Osteocyte (in vitro differentiated cells): ENCODE results near the gene ANKRD22. TPM values are rescaled to one million over a fixed set of nuclear protein-coding genes. Genes with fewer than 3 reads are reported as not detected.

Source experiments
- DNase-seq: peaks from one replicate; pipeline ENCODE4 v3.0.0; 2021; ENCODE audit warnings: mixed read lengths; ENCODE audit not compliant: unreplicated experiment; ENCODE audit errors: extremely low spot score
- H3K27ac Mint-ChIP-seq: one replicate; pipeline ENCODE4 v1.8.0; 2021; ENCODE audit warnings: mild to moderate bottlenecking, mixed read lengths; ENCODE audit not compliant: unreplicated experiment
- H3K27me3 Mint-ChIP-seq: one replicate; pipeline ENCODE4 v1.8.0; 2021; ENCODE audit warnings: mixed read lengths; ENCODE audit not compliant: unreplicated experiment
- H3K36me3 Mint-ChIP-seq: one replicate; pipeline ENCODE4 v1.8.0; 2021; ENCODE audit warnings: mixed read lengths; ENCODE audit not compliant: unreplicated experiment
- H3K4me1 Mint-ChIP-seq: one replicate; pipeline ENCODE4 v1.8.0; 2021; ENCODE audit warnings: mixed read lengths; ENCODE audit not compliant: unreplicated experiment
- H3K4me3 Mint-ChIP-seq: one replicate; pipeline ENCODE4 v1.8.0; 2021; ENCODE audit warnings: mild to moderate bottlenecking, moderate library complexity, mixed read lengths; ENCODE audit not compliant: unreplicated experiment
- H3K9me3 Mint-ChIP-seq: one replicate; pipeline ENCODE4 v1.8.0; 2021; ENCODE audit warnings: mixed read lengths; ENCODE audit not compliant: unreplicated experiment
- total RNA-seq: library from RNA; stranded (reverse); gene quantifications from 2 replicates; pipeline ENCODE4 v1.2.1, GENCODE V29; 2021
- TF ChIP-seq, protein P1 (sequence below): fragments of 200-600 bp; sonication (generic); IDR thresholded peaks from 2 replicates; pipeline ENCODE4 v1.5.0; 2021; ENCODE audit warnings: antibody characterized with exemption, mild to moderate bottlenecking, moderate library complexity

The ANKRD22 gene
- total RNA-seq, 1 donor from 2014 or later = not detected

DNA sequence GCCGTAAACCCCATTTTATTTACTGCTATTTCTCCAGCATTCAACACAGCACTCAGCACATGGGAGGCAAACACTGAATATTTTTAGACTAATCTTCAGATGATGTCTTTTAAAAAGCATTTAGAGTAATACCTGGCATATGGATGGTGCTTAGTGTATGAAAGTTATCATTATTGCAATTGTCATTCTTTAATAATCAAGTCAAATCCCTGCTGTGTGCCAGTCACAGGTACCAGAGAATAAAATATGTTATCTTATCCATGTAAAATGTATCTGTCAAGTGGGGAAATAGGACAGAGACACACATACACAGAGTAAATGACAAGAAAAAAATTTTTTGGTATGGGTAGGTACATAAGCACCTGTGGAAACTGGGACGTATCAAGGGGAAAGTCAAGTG lies 18.5 kb downstream of the ANKRD22 start:
- DNase-seq = no peak
- TF ChIP-seq, protein P1, sequence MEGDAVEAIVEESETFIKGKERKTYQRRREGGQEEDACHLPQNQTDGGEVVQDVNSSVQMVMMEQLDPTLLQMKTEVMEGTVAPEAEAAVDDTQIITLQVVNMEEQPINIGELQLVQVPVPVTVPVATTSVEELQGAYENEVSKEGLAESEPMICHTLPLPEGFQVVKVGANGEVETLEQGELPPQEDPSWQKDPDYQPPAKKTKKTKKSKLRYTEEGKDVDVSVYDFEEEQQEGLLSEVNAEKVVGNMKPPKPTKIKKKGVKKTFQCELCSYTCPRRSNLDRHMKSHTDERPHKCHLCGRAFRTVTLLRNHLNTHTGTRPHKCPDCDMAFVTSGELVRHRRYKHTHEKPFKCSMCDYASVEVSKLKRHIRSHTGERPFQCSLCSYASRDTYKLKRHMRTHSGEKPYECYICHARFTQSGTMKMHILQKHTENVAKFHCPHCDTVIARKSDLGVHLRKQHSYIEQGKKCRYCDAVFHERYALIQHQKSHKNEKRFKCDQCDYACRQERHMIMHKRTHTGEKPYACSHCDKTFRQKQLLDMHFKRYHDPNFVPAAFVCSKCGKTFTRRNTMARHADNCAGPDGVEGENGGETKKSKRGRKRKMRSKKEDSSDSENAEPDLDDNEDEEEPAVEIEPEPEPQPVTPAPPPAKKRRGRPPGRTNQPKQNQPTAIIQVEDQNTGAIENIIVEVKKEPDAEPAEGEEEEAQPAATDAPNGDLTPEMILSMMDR = no peak

DNA sequence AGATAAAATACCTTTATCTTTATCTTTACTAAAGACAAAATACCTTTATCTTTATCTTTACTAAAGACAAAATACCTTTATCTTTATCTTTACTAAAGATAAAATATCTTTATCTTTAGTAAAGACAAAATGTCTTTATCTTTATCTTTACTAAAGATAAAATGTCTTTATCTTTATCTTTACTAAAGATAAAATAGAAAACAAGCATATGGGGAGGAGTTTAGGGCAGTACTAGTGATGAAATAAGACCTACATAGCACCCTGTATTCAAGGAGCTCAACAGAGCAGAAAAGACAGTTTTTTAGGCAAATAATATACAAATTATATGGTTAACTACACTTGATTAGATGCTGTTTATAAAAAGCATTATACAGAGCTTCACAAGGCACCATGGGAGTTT lies 19.3 kb downstream of the ANKRD22 start:
- peaks cover 26% of the 10 kb centered on the region for H3K27me3 Mint-ChIP-seq

More for the DNA sequence above, 18.5 kb downstream of the ANKRD22 start:
- Mint-ChIP-seq H3K36me3 (no peaks in the 10 kb centered on the region), H3K27me3 (peaks cover 23% of the 10 kb centered on the region), H3K27ac (no peak overlapping the region), H3K4me1 (no peaks in the 10 kb centered on the region), H3K9me3 (no peaks in the 10 kb centered on the region), H3K4me3 (no peak overlapping the region)

DNA sequence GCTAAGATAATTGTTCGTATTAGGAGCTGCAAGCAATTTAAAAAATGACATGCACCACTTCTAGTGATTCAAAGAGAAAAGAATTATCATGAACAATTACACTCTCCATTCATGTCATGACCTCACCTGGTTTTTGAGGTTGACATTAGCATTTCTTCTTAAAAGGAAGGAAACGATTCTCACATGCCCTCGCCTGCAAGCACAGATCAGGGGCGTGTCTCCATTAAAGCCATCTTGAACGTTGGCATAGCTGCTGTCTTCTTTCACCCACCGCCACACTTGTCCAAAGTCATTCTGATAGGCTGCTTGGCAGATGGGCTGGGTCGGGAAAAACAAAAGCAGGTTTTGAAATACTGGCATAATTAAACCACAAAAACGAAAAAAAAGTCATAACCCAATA lies 19.9 kb downstream of the ANKRD22 start:
- DNase-seq = no peak
- H3K27ac Mint-ChIP-seq = no peak overlapping the region
- H3K9me3 Mint-ChIP-seq = no peaks in the 10 kb centered on the region
- H3K4me1 Mint-ChIP-seq = no peaks in the 10 kb centered on the region
- no peak overlapping the region for H3K4me3 Mint-ChIP-seq
- H3K36me3 Mint-ChIP-seq = no peaks in the 10 kb centered on the region
- peaks cover 29% of the 10 kb centered on the region for H3K27me3 Mint-ChIP-seq
- TF ChIP-seq, protein P1 = no peak

More for the DNA sequence above, 19.3 kb downstream of the ANKRD22 start:
- TF ChIP-seq, protein P1 = no peak
- Mint-ChIP-seq H3K4me3 (no peak overlapping the region), H3K27ac (no peak overlapping the region), H3K9me3 (no peaks in the 10 kb centered on the region), H3K4me1 (no peaks in the 10 kb centered on the region), H3K36me3 (no peaks in the 10 kb centered on the region)
- no peak for DNase-seq

DNA sequence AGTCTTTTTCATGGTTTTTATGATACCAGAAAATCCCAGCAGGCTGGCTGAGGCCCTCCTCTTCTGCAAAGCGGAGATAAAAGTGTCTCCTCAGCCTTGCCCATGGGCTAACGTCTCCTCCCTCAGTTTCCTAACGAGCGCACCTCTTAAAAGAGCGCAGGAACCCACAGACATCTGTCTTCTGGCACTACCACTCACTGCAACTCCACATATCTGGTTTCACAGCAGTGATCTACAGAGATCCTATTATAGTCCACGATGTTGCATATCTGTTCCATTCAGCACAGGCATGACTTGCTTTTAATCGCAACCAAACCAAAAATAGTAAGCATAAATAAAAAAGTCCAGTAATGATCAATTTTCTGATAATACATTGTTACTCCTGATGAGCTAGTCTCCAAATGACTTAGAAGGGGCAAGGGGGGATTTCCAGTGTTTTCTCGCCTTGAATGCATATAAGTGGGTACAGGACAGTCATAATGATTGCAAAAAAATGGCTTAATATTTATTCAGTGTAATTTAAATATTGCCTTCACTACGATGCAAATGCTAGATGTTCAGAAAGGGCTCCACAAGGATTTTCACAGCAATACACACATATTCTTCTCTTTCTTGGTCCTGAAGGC lies 20.9 kb downstream of the ANKRD22 start:
- Mint-ChIP-seq H3K27ac (no peak overlapping the region), H3K9me3 (no peaks in the 10 kb centered on the region), H3K4me1 (no peaks in the 10 kb centered on the region), H3K4me3 (no peak overlapping the region), H3K36me3 (no peaks in the 10 kb centered on the region), H3K27me3 (peaks cover 29% of the 10 kb centered on the region)
- DNase-seq = no peak
- TF ChIP-seq, protein P1 = no peak

DNA sequence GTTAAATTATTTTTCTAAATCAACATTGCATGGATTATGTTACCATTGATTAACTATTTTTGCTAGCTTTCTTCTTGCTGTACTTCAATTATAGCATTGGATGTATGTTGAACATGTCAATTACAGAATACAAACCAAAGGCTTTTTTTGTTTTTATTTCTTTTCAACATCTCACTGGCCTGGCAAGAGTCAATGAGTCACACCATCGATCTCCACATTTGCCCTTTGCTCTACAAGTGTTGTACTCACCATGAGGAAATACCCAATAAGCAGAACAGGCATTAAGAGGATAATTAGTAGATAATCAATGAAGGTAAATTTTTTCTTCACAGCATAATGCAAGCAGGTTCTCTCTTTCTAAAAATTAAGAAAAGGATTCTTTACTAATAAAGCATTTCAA lies 23.3 kb downstream of the ANKRD22 start:
- H3K9me3 Mint-ChIP-seq = no peaks in the 10 kb centered on the region
- no peak overlapping the region for H3K4me3 Mint-ChIP-seq
- H3K36me3 Mint-ChIP-seq = no peaks in the 10 kb centered on the region
- no peak for DNase-seq
- TF ChIP-seq, protein P1 = no peak
- no peak overlapping the region for H3K27ac Mint-ChIP-seq
- peaks cover 29% of the 10 kb centered on the region for H3K27me3 Mint-ChIP-seq
- no peaks in the 10 kb centered on the region for H3K4me1 Mint-ChIP-seq
